Testis (tissue), 2 donors: Measurements from ENCODE around the gene MISFA.

Experiments
- POLR2A ChIP-seq: fragments of 450-650 bp; IDR thresholded peaks from one replicate; pipeline ENCODE4 v1.6.1; 2017; ENCODE audit warnings: antibody characterized with exemption, mild to moderate bottlenecking, moderate library complexity
- TF ChIP-seq, protein P1 (sequence below), 3 experiments: fragments of 450-650 bp in 2 of 3; fragments of 200-600 bp in 1 of 3; sonication (generic) in 1 of 3; IDR thresholded peaks; one replicate each; pipeline ENCODE4 v1.5.1; 2016 to 2019; ENCODE audit warnings: antibody characterized with exemption in 3 of 3, mild to moderate bottlenecking in 2 of 3, moderate library complexity in 1 of 3

DNA sequence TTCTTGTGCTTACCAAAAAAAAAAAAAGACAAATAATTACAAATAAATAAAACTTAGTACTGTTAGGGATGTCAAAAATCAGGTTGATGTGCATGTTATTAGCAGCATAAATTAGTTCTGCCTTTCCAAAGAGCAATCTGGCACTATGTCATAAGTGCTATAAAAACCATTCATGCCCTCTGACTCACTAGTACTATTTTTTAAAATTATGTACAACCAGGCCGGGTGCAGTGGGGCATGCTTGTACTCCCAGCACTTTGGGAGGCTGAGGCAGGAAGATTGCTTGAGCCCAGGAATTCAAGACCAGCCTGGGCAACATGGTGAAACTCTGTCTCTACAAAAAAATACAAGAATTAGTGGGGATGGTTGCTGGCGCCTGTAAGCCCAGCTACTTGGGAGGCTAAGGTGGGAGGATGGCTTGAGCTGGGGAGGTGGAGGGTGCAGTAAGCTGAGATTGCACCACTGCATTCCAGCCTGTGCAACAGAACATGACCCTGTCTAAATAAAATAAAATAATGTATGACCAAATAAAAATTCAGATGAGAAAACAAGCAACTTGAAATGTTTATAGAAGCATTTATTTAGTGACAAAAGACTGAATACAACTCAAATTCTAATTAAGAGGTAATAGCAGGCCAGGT lies 36.4 kb upstream of the MISFA start:
- TF ChIP-seq POLR2A = no peak
- TF ChIP-seq, protein P1, sequence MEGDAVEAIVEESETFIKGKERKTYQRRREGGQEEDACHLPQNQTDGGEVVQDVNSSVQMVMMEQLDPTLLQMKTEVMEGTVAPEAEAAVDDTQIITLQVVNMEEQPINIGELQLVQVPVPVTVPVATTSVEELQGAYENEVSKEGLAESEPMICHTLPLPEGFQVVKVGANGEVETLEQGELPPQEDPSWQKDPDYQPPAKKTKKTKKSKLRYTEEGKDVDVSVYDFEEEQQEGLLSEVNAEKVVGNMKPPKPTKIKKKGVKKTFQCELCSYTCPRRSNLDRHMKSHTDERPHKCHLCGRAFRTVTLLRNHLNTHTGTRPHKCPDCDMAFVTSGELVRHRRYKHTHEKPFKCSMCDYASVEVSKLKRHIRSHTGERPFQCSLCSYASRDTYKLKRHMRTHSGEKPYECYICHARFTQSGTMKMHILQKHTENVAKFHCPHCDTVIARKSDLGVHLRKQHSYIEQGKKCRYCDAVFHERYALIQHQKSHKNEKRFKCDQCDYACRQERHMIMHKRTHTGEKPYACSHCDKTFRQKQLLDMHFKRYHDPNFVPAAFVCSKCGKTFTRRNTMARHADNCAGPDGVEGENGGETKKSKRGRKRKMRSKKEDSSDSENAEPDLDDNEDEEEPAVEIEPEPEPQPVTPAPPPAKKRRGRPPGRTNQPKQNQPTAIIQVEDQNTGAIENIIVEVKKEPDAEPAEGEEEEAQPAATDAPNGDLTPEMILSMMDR (IDR thresholded peaks at IDR 0.05) = no peak
